GM19023 (cell line): ENCODE measurements around the gene PCF11.
"Not testable (repeated sequence)": the region's sequence is repeated elsewhere in the genome, so short reads cannot be mapped to it uniquely, and the experiment has no call there.

Experiments
- ATAC-seq: cut with Tn5 transposase; IDR thresholded peaks from one replicate; pipeline ENCODE4 v1.9.1; 2021; ENCODE audit warnings: mild to moderate bottlenecking, moderate library complexity; ENCODE audit not compliant: unreplicated experiment

Gene PCF11

DNA sequence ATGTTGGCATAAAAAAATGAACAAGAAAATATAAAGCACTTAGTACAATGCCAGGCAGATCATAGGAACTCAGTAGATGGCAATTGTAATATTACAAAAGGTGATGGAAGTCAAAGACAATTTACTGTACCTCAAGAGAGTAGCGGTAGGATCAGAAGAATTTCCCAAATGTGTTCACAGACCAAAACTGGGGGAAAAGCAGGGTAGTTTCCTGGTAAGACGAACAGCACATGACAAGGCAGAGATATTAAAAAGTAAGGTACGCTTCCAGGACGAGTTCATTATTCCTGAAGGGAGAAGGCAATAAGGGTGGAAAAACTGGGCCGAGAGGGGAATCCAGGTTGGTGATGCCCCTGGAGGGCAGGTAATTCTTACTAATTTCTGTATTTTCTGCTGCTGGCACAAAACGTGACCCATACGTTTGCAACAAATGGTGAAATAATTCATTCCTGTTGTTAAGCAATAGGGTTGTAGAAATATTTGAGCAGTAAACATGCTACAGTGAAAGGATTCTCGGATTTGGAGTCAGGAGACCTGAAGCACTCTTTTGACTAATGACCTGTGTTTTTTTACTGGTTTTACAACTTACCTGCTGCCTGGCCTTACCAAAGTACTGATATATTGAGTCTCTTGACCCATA, 35.8 kb downstream of the PCF11 start:
- no peak for ATAC-seq

- peak; percentile 94 for ATAC-seq
These were observed 36.7 kb downstream of the PCF11 start, which contains the start of gene ANKRD42 for GRCh38 chr11:83193315-83194280. TSS of gene ANKRD42 (plus strand) at chr11:83193712. CDS start at chr11:83194671, 959 bp downstream.

GRCh38 chr11:83194281-83195142, 37.6 kb downstream of the PCF11 start:
- peak; percentile 50 for ATAC-seq

DNA sequence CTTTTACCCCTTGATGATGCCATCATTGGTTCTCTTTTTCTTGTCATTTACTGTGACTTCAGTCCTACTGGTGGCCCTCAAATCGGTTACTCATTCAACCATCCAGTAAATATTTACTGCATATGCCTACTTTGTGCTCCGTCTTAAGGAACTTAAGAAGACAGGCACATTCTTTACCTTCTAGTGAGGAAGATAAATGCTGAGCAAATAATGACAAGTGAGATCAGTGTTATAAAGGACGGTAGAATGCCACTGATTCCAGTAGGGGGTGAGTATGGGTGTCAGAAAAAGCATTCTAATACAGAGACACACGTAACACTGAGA, 38.2 kb downstream of the PCF11 start:
- ATAC-seq = no peak

GRCh38 chr11:83195649-83196048, 38.7 kb downstream of the PCF11 start:
- ATAC-seq = no peak

DNA sequence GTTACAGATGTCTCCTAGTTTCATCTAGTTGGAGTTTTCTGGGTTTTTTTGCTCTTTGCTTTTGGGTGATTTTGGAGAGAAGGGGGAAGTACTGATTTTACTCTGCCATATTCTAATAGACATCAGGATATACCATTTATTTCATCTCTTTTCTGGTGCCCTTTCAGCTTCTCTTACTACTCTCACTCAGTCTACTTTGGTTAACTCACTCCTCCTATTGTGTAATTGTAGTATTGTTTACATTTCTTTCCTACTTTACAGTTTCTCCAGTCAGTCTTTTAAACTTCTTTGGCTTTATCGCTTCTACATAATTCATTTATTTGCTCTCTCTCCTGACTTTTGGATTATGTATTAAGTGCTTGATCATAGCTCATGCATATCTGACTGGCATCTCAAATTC, 43.1 kb downstream of the PCF11 start:
- no peak for ATAC-seq

DNA sequence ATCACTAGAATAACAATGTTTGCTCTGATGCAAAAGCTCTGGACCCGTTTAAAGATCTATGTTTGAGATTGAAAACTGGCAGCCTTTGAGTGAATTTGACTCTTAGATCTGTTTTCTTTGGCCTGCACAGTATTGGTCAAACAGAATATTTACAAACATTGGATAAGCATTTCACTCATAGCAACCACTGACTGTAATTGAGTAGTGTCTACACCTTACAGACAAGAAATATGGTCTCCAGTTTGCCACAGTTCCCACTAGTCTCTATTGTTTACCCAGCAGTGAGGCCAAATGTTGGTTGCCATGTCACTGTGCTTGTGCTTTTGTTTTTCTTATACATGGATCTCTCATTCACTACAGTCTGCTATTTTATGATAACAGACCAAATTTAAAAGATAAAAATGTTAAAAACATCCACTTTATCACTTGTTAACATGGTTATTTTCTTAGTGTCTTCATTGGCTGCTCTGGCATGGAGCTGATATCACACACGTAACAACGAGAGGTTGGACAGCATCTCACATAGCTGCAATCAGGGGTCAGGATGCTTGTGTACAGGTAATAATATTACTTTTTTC, 48.8 kb downstream of the PCF11 start:
- no peak for ATAC-seq

- no peak for ATAC-seq
These were observed 49.3 kb downstream of the PCF11 start for GRCh38 chr11:83206221-83206620.

- ATAC-seq = not testable (repeated sequence)
These were observed 49.9 kb downstream of the PCF11 start for GRCh38 chr11:83206771-83207382.

DNA sequence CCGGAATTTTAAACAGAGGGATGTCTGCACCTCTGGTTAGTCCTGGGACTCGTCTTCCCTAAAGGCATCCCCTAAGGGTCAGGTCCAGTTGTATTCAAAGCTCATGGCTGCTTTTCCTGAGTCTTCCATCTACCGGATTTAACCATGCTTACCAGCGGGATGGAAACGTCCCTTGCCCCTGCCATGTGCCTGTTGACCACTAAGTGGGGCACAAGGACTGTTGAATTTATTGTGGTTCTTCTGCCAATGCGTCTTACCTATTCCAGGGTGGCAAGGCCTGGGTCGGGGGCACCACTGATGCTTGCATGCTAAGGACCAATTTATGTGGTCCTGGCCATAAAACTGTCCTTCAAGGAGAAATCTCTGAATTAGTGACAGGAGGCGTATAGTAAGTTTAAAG, 62.2 kb downstream of the PCF11 start:
- ATAC-seq = no peak

GRCh38 chr11:83220260-83220659, 63.3 kb downstream of the PCF11 start:
- ATAC-seq = no peak

- no peak for ATAC-seq
These were observed 64.8 kb downstream of the PCF11 start for GRCh38 chr11:83221694-83222093.

DNA sequence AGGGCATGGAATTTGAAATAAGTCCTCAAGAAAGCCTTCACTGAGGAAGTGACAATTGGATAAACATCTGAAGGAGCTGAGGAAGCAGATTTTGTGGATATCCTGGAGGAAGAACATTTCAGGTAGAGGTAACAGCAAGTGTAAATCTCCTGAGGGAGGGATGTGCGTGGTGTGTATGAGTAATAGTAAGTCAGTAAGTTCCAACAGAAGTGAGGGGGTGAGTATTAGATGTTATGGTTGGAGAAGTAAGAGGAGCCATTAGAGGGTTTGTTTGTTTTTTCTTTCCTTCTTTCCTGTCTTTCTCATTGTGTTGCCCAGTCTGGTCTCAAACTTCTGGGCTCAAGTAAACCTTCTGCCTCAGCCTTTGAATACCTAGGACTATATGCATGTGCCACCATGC, 65.6 kb downstream of the PCF11 start:
- no peak for ATAC-seq

DNA sequence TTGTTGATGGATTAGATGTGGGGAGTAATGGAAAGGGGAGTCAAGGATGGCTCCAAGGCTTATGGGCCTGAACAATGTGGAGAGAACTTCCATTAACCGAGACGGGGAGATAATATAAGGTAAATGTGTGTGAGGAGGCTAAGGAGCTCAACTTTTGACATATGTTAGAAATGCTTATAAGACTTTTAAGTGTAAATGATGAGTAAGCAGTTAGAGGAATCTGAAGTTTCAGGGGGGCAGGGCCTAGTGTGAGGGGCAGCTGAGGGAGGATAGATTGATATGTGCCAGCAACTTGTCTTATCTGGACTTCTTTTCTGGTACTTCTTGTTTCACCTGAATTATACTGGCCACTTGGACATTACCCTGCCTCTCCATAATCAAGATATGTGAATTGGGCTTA, 66.5 kb downstream of the PCF11 start:
- no peak for ATAC-seq

GRCh38 chr11:83235825-83236224, 78.9 kb downstream of the PCF11 start:
- ATAC-seq = no peak
